HFFc6 (cell line): ENCODE data around the gene CRADD. TPM values are rescaled to one million over a fixed set of nuclear protein-coding genes. Genes with fewer than 3 reads are reported as not detected.
A peak's percentile ranks its signal among the peaks of the same experiment; 100 is the strongest.

Source experiments
- DNase-seq: peaks from one replicate; pipeline ENCODE4 v3.0.0-alpha.2; 2018
- H3K27ac Mint-ChIP-seq: 2 replicates; pipeline ENCODE4 v1.8.0; 2020; ENCODE audit warnings: mild to moderate bottlenecking, mixed read lengths
- H3K27me3 Mint-ChIP-seq: 2 replicates; pipeline ENCODE4 v1.8.0; 2021; ENCODE audit warnings: mild to moderate bottlenecking, moderate library complexity, mixed read lengths; ENCODE audit not compliant: insufficient read depth
- H3K36me3 Mint-ChIP-seq: 2 replicates; pipeline ENCODE4 v1.8.0; 2021; ENCODE audit warnings: low read depth, mixed read lengths
- H3K4me1 Mint-ChIP-seq: 2 replicates; pipeline ENCODE4 v1.8.0; 2020; ENCODE audit warnings: low read depth, mixed read lengths
- H3K4me3 Mint-ChIP-seq: 2 replicates; pipeline ENCODE4 v1.8.0; 2020; ENCODE audit warnings: mild to moderate bottlenecking, moderate library complexity, mixed read lengths
- H3K9me3 Mint-ChIP-seq: 2 replicates; pipeline ENCODE4 v1.8.0; 2020; ENCODE audit warnings: mild to moderate bottlenecking, mixed read lengths
- CTCF ChIP-seq: fragments of 200-600 bp; sonication (generic); IDR thresholded peaks from 2 replicates; pipeline ENCODE4 v1.5.0; 2021; ENCODE audit warnings: antibody characterized with exemption, mild to moderate bottlenecking
- total RNA-seq, 6 experiments: library from RNA; stranded (reverse); fragmentation: NEBNext Ultra II Directional; extraction: Animal tissue kit (Norgen Biotek cat#: 25700); gene quantifications; 2 replicates in 1 of 6; 3 replicates in 5 of 6; pipeline ENCODE4 v1.2.3, GENCODE V29; 2021

Gene CRADD
- total RNA-seq, 6 experiments from 2014 or later, result 15.3 to 20.1 (median 17.9) TPM

- TF ChIP-seq CTCF, result no peak
- Mint-ChIP-seq H3K27ac (peak overlapping the region; percentile 85), H3K4me3 (peak overlapping the region; percentile 20), H3K27me3 (no peaks in the 10 kb centered on the region; the same call in 1 of the 2 replicates), H3K9me3 (no peaks in the 10 kb centered on the region), H3K36me3 (peaks cover 6% of the 10 kb centered on the region), H3K4me1 (peaks cover 65% of the 10 kb centered on the region)
- peak; percentile 30 for DNase-seq
Observed at GRCh38 chr12:93804392-93805179, 127.4 kb downstream of the CRADD start.

GRCh38 chr12:93805736-93806141 is 128.6 kb downstream of the CRADD start:
- peaks cover 6% of the 10 kb centered on the region; the same call in 1 of the 2 replicates for H3K36me3 Mint-ChIP-seq
- H3K27me3 Mint-ChIP-seq, result no peaks in the 10 kb centered on the region; the same call in 1 of the 2 replicates
- H3K4me3 Mint-ChIP-seq, result no peak overlapping the region
- H3K4me1 Mint-ChIP-seq, result peaks cover 74% of the 10 kb centered on the region
- TF ChIP-seq CTCF, result no peak
- H3K9me3 Mint-ChIP-seq, result no peaks in the 10 kb centered on the region
- H3K27ac Mint-ChIP-seq, result peak overlapping the region; percentile 61
- no peak for DNase-seq

GRCh38 chr12:93807354-93807753 is 130.2 kb downstream of the CRADD start:
- Mint-ChIP-seq H3K27me3 (no peaks in the 10 kb centered on the region; the same call in 1 of the 2 replicates), H3K9me3 (no peaks in the 10 kb centered on the region), H3K4me3 (no peak overlapping the region), H3K36me3 (peaks cover 6% of the 10 kb centered on the region; the same call in 1 of the 2 replicates), H3K27ac (no peak overlapping the region), H3K4me1 (peaks cover 83% of the 10 kb centered on the region)
- no peak for DNase-seq
- no peak for TF ChIP-seq CTCF

- no peaks in the 10 kb centered on the region for H3K9me3 Mint-ChIP-seq
- H3K27ac Mint-ChIP-seq, result no peak overlapping the region
- no peaks in the 10 kb centered on the region; the same call in 1 of the 2 replicates for H3K27me3 Mint-ChIP-seq
- DNase-seq, result no peak
- H3K4me3 Mint-ChIP-seq, result no peak overlapping the region
- H3K36me3 Mint-ChIP-seq, result peaks cover 6% of the 10 kb centered on the region; the same call in 1 of the 2 replicates
- H3K4me1 Mint-ChIP-seq, result peaks cover 82% of the 10 kb centered on the region
- no peak for TF ChIP-seq CTCF
Observed at GRCh38 chr12:93808169-93808899, 131.2 kb downstream of the CRADD start.

GRCh38 chr12:93812626-93813025 is 135.5 kb downstream of the CRADD start:
- Mint-ChIP-seq H3K9me3 (no peaks in the 10 kb centered on the region), H3K27me3 (no peaks in the 10 kb centered on the region; the same call in 1 of the 2 replicates), H3K36me3 (peaks cover 3% of the 10 kb centered on the region; the same call in 1 of the 2 replicates), H3K4me3 (no peak overlapping the region), H3K27ac (no peak overlapping the region), H3K4me1 (peaks cover 60% of the 10 kb centered on the region)
- TF ChIP-seq CTCF, result no peak
- no peak for DNase-seq
